CD8-positive, alpha-beta memory T cell (primary cell): ENCODE results near the gene COPB2. TPM values are rescaled to one million over a fixed set of nuclear protein-coding genes. Genes with fewer than 3 reads are reported as not detected.

Source experiments
- CTCF ChIA-PET: fragments of 350-600 bp; sonication (Branson Sonifier 250); formaldehyde crosslinking; loops from one replicate; lab custom pipeline; 2021; ENCODE audit warnings: antibody characterized with exemption; lab: Charles Lee
- POLR2A ChIA-PET: fragments of 350-600 bp; sonication (Branson Sonifier 250); formaldehyde crosslinking; loops from one replicate; lab custom pipeline; 2021; ENCODE audit warnings: antibody characterized with exemption; lab: Charles Lee
- DNase-seq, 5 donors: peaks; one replicate each; pipeline versions ENCODE4 v3.0.0 to v3.0.0-alpha.2; 2020 to 2022; ENCODE audit warnings: mixed read lengths in 1 of 5
- H3K27ac ChIP-seq: one replicate; pipeline ENCODE4 v1.7.0; 2013; ENCODE audit warnings: low read depth, mild to moderate bottlenecking, low read length, moderate library complexity
- H3K27me3 ChIP-seq: 2 replicates; pipeline ENCODE4 v1.7.0; 2013; ENCODE audit warnings: low read length, mild to moderate bottlenecking; ENCODE audit not compliant: insufficient read depth, poor library complexity, severe bottlenecking
- H3K36me3 ChIP-seq: 2 replicates; pipeline ENCODE4 v1.7.0; 2013; ENCODE audit warnings: mild to moderate bottlenecking, low read length, moderate library complexity; ENCODE audit not compliant: insufficient read depth
- H3K4me1 ChIP-seq: 2 replicates; pipeline ENCODE4 v1.7.0; 2013; ENCODE audit warnings: mild to moderate bottlenecking, low read length, moderate library complexity; ENCODE audit not compliant: insufficient read depth
- H3K4me3 ChIP-seq: 2 replicates; pipeline ENCODE4 v1.7.0; 2013; ENCODE audit warnings: mild to moderate bottlenecking, low read length
- H3K9me3 ChIP-seq: 2 replicates; pipeline ENCODE4 v1.7.0; 2013; ENCODE audit warnings: mild to moderate bottlenecking, low read length
- H3K27ac Mint-ChIP-seq, 8 donors: one replicate each; pipeline ENCODE4 v1.8.0; 2020 to 2021; ENCODE audit warnings: mixed read lengths in 8 of 8, mild to moderate bottlenecking in 6 of 8, inconsistent platforms in 3 of 8, moderate library complexity in 3 of 8
- H3K27me3 Mint-ChIP-seq, 2 donors: one replicate each; pipeline ENCODE4 v1.8.0; 2020 to 2021; ENCODE audit warnings: mixed read lengths in 2 of 2, mild to moderate bottlenecking in 1 of 2, moderate library complexity in 1 of 2
- H3K36me3 Mint-ChIP-seq, 3 donors: one replicate each; pipeline ENCODE4 v1.8.0; 2020 to 2021; ENCODE audit warnings: mixed read lengths in 3 of 3, inconsistent platforms in 1 of 3, mild to moderate bottlenecking in 1 of 3
- H3K4me1 Mint-ChIP-seq, 3 donors: one replicate each; pipeline ENCODE4 v1.8.0; 2020 to 2021; ENCODE audit warnings: mixed read lengths in 3 of 3, inconsistent platforms in 1 of 3, mild to moderate bottlenecking in 1 of 3
- H3K4me3 Mint-ChIP-seq, 7 donors: one replicate each; pipeline ENCODE4 v1.8.0; 2020 to 2021; ENCODE audit warnings: mixed read lengths in 7 of 7, mild to moderate bottlenecking in 6 of 7, moderate library complexity in 4 of 7, inconsistent platforms in 2 of 7
- H3K9me3 Mint-ChIP-seq, 5 donors: one replicate each; pipeline ENCODE4 v1.8.0; 2020 to 2022; ENCODE audit warnings: mixed read lengths in 5 of 5, mild to moderate bottlenecking in 3 of 5, moderate library complexity in 2 of 5, inconsistent platforms in 1 of 5
- polyA plus RNA-seq: library from polyadenylated mRNA; unstranded; fragments of 300-500 nt; fragmentation: Illumina TruSeq; gene quantifications from one replicate; pipeline ENCODE4 v1.2.3, GENCODE V29; 2021
- total RNA-seq, 2 experiments: library from RNA; stranded (reverse); gene quantifications; one replicate each; pipeline ENCODE4 v1.2.3, GENCODE V29; 2021

The COPB2 gene
- total and polyA plus RNA-seq, 3 experiments from 2014 or later, result 64.0 to 92.9 (median 91.8) TPM

DNA sequence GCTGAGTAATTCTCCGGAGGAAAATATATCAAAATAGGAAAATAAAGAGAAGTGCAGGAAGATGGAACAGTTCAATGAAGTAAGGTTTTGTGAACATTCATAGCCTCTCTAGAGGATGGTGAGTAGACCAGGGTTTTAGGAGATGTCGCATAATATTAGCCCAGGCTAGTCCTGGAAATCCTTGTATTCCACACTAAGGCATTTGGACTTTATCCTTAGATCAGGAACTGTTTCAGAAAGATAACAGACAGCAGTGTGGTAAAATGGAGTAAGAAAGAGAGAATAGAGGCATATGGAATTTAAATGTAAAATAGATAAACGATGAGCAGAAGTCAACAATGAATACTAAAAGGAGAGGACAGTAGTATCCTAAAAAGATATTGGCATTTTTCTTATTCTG, 12.1 kb downstream of the COPB2 start:
- DNase-seq, result no peak
- H3K4me3 ChIP-seq, result no peak overlapping the region
- H3K27me3 ChIP-seq, result no peaks in the 10 kb centered on the region
- H3K36me3 ChIP-seq, result peaks cover 52% of the 10 kb centered on the region
- POLR2A ChIA-PET, result no interaction called here
- CTCF ChIA-PET, result no interaction called here
- H3K36me3 Mint-ChIP-seq, result peaks cover 7 to 88% (median 23%) of the 10 kb centered on the region in 3 donors
- no peak overlapping the region for H3K4me3 Mint-ChIP-seq
- H3K9me3 ChIP-seq, result no peaks in the 10 kb centered on the region
- H3K4me1 ChIP-seq, result no peaks in the 10 kb centered on the region
- no peak overlapping the region for H3K27ac ChIP-seq
- H3K27ac Mint-ChIP-seq, result peak overlapping the region in 6 of 8 donors; percentile 6 to 88 (median 74)
- no peaks in the 10 kb centered on the region for H3K27me3 Mint-ChIP-seq
- H3K4me1 Mint-ChIP-seq, result peaks cover 20 to 41% (median 33%) of the 10 kb centered on the region in 3 donors
- no peaks in the 10 kb centered on the region for H3K9me3 Mint-ChIP-seq

DNA sequence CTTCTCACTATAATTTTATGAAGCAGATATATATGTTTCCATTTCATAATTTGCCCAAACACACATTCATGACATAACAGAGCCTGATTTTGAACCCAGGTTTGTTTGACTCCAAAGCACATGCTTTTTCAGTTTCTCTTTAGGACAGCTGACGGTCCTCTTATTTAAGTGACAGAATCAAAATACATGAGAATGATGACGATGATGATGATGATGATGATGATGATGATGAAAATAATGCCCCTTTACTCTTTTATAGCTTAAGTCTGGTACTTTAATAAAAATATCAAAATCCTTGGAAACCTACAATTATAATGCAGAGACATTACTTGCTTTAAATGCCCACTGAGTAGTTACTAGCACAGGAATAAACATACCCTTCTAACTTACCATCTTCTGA, 15.3 kb downstream of the COPB2 start:
- H3K27me3 ChIP-seq, result no peaks in the 10 kb centered on the region
- H3K27ac ChIP-seq, result no peak overlapping the region
- Mint-ChIP-seq H3K4me1 (peaks cover 4 to 16% (median 7%) of the 10 kb centered on the region in 3 donors), H3K27ac (no peak overlapping the region), H3K27me3 (no peaks in the 10 kb centered on the region), H3K9me3 (no peaks in the 10 kb centered on the region), H3K4me3 (no peak overlapping the region), H3K36me3 (peaks cover 0 to 91% (median 28%) of the 10 kb centered on the region in 3 donors)
- no peak overlapping the region for H3K4me3 ChIP-seq
- H3K9me3 ChIP-seq, result no peaks in the 10 kb centered on the region
- CTCF ChIA-PET, result no interaction called here
- peaks cover 75% of the 10 kb centered on the region for H3K36me3 ChIP-seq
- no peak for DNase-seq
- H3K4me1 ChIP-seq, result no peaks in the 10 kb centered on the region
- POLR2A ChIA-PET, result no interaction called here

DNA sequence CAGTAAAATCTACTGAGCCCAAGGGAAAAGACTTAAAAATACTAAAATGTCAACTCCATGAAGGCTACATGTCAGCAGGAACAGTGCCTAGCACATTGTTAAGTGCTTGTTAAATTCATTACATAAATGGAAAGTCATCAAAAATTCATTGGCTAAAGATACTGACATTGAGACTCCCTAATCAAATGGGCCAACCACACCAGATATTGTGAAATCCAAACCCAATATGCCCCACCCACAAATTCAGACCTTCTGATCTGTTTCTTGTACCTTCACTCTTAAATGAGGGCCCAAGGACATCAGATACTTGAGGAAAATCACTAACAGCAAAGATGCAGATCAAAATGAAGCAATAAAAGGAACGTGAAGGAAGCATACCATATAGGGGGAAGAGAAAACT, 24.9 kb downstream of the COPB2 start:
- H3K36me3 Mint-ChIP-seq, result peaks cover 19 to 95% (median 29%) of the 10 kb centered on the region in 3 donors
- POLR2A ChIA-PET, result no interaction called here
- DNase-seq, result no peak
- no peak overlapping the region for H3K4me3 Mint-ChIP-seq
- Histone ChIP-seq H3K27ac (no peak overlapping the region), H3K4me1 (no peaks in the 10 kb centered on the region), H3K4me3 (no peak overlapping the region), H3K27me3 (no peaks in the 10 kb centered on the region), H3K36me3 (peaks cover 74% of the 10 kb centered on the region), H3K9me3 (no peaks in the 10 kb centered on the region)
- H3K9me3 Mint-ChIP-seq, result no peaks in the 10 kb centered on the region
- H3K27me3 Mint-ChIP-seq, result no peaks in the 10 kb centered on the region
- CTCF ChIA-PET, result interaction anchor here (2.6 kb wide), 1 partner anchor 10 kb away, joined by 7 read pairs; no protein-coding TSS in a partner anchor
- H3K4me1 Mint-ChIP-seq, result peaks cover 0 to 7% (median 3%) of the 10 kb centered on the region in 3 donors
- peak overlapping the region in 4 of 8 donors; percentile 0 to 84 (median 36) for H3K27ac Mint-ChIP-seq

DNA sequence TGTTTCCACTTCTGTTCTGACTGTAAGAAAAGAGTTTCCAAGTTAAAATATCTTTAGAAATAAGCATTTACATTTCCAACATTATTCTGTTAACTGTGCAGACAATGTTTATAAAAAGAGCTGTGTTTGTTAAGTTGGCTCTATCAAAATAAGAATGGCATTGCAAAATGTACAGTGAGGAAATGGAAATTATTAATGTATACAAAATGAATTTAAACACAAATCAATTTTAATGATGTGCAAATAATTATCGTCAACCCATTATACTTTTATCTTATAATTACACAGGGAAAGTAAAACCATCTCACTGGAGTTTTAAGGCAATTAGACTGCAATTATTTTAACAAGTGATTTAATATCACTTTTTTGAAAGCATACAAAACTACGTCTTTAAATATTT, 28.2 kb downstream of the COPB2 start:
- no peaks in the 10 kb centered on the region for H3K9me3 Mint-ChIP-seq
- peak overlapping the region in 2 of 8 donors; percentile 35 to 36 for H3K27ac Mint-ChIP-seq
- H3K36me3 ChIP-seq, result peaks cover 70% of the 10 kb centered on the region
- H3K9me3 ChIP-seq, result no peaks in the 10 kb centered on the region
- no peak overlapping the region for H3K4me3 ChIP-seq
- no peak for DNase-seq
- ChIA-PET POLR2A (no interaction called here), CTCF (no interaction called here)
- H3K27me3 ChIP-seq, result no peaks in the 10 kb centered on the region
- H3K4me3 Mint-ChIP-seq, result no peak overlapping the region
- no peaks in the 10 kb centered on the region for H3K27me3 Mint-ChIP-seq
- H3K4me1 ChIP-seq, result no peaks in the 10 kb centered on the region
- peaks cover 0 to 7% (median 1%) of the 10 kb centered on the region in 3 donors for H3K4me1 Mint-ChIP-seq
- peaks cover 4 to 93% (median 38%) of the 10 kb centered on the region in 3 donors for H3K36me3 Mint-ChIP-seq
- no peak overlapping the region for H3K27ac ChIP-seq

DNA sequence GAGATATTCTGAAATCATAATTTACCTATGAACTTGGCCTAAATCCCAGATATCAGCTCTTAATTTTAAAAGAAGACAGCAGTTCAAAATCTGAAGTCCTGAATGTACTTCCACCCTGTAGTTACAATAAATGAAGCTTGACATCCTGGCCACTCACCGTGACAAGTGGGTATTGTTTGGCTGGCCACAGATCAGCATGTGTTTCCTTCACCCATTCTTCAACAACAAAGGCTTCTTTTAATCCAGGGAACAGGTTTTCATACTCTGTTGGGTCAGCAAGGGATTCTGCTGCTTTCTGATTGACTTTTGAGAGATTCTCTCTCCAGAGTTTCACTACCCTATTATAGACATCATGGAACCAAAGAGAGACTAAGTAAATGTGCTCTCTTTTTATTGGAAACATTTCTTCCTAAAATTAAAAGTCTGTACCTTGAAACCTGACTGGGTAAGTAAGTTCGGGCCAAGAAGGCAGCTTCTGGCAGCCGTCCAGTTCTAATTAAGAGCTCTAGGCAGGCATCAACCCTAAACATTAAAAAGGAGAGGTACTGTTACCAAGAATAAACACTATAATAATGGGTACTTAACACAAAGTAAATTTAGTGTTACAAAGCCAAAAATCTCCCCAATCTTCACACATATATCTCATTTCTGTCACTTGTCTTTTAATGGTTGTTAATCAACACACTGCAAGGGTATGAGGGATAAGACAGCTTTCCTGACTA, 30.4 kb downstream of the COPB2 start:
- Histone ChIP-seq H3K27me3 (no peaks in the 10 kb centered on the region), H3K4me3 (no peak overlapping the region), H3K4me1 (no peaks in the 10 kb centered on the region), H3K9me3 (no peaks in the 10 kb centered on the region), H3K36me3 (peaks cover 66% of the 10 kb centered on the region), H3K27ac (no peak overlapping the region)
- ChIA-PET POLR2A (no interaction called here), CTCF (no interaction called here)
- Mint-ChIP-seq H3K9me3 (no peaks in the 10 kb centered on the region), H3K4me1 (peaks cover 0 to 5% (median 4%) of the 10 kb centered on the region in 3 donors), H3K27me3 (no peaks in the 10 kb centered on the region), H3K27ac (peak overlapping the region in 4 of 8 donors; percentile 10 to 63 (median 59)), H3K36me3 (peaks cover 0 to 93% (median 39%) of the 10 kb centered on the region in 3 donors), H3K4me3 (no peak overlapping the region)
- no peak for DNase-seq

DNA sequence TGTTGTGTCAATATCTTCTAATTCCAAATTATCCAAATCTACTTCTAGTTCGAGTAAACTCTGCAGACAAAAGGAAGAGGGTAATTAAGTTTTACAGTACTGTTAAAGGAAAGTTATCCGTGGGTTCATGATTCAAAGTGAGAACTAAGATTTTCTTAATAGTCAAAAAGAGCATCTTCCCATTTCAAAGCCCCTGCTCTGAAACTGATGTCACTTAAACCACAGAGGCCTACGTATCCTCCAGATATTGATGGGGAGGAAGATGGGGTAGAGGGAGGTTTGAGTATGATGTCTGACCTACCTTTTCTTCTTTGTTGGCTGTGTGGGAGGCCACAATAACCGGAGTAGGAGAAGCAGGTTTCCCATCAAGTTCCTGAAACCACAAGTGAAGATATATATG, 31.5 kb downstream of the COPB2 start:
- H3K4me1 ChIP-seq, result no peaks in the 10 kb centered on the region
- ChIA-PET CTCF (no interaction called here), POLR2A (no interaction called here)
- H3K4me1 Mint-ChIP-seq, result peaks cover 0 to 5% (median 4%) of the 10 kb centered on the region in 3 donors
- no peak overlapping the region for H3K4me3 ChIP-seq
- peaks cover 58% of the 10 kb centered on the region for H3K36me3 ChIP-seq
- peak overlapping the region in 7 of 8 donors; percentile 1 to 81 (median 31) for H3K27ac Mint-ChIP-seq
- no peaks in the 10 kb centered on the region for H3K27me3 ChIP-seq
- no peaks in the 10 kb centered on the region for H3K27me3 Mint-ChIP-seq
- no peaks in the 10 kb centered on the region for H3K9me3 ChIP-seq
- no peak overlapping the region for H3K27ac ChIP-seq
- no peak for DNase-seq
- peak overlapping the region in 1 of 7 donors; percentile 32 for H3K4me3 Mint-ChIP-seq
- peaks cover 0 to 90% (median 39%) of the 10 kb centered on the region in 3 donors for H3K36me3 Mint-ChIP-seq
- no peaks in the 10 kb centered on the region for H3K9me3 Mint-ChIP-seq

DNA sequence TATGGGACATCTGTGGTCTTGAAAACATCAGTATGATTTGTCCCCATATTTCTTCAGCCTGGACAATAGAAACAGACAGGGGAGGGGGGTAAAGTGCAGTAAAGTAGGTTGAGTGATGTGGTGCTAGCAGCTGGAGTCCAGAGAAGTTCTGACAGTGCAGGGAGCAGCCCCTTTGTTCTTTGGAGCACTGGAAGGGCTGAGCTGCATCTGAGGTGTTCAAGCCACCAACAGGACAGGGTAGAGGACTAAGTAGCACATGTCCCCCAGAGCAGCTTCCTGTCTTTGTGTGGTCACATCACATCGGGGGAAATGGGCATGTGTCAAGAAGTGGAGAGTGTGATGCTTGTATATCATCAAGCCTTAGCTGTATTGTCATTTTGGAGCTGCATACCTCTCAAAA, 33.6 kb downstream of the COPB2 start:
- peaks cover 0 to 92% (median 33%) of the 10 kb centered on the region in 3 donors for H3K36me3 Mint-ChIP-seq
- peak overlapping the region; percentile 3 to 80 (median 22) for H3K27ac Mint-ChIP-seq
- no peak overlapping the region for H3K27ac ChIP-seq
- H3K4me3 Mint-ChIP-seq, result no peak overlapping the region
- peaks cover 0 to 5% (median 4%) of the 10 kb centered on the region in 3 donors for H3K4me1 Mint-ChIP-seq
- ChIA-PET CTCF (interaction anchor here (1.4 kb wide), 1 partner anchor 27 kb away, joined by 3 read pairs; no protein-coding TSS in a partner anchor), POLR2A (no interaction called here)
- DNase-seq, result no peak
- H3K27me3 ChIP-seq, result no peaks in the 10 kb centered on the region
- no peak overlapping the region for H3K4me3 ChIP-seq
- H3K36me3 ChIP-seq, result peaks cover 68% of the 10 kb centered on the region
- no peaks in the 10 kb centered on the region for H3K9me3 ChIP-seq
- no peaks in the 10 kb centered on the region for H3K4me1 ChIP-seq
- H3K9me3 Mint-ChIP-seq, result no peaks in the 10 kb centered on the region
- no peaks in the 10 kb centered on the region for H3K27me3 Mint-ChIP-seq

DNA sequence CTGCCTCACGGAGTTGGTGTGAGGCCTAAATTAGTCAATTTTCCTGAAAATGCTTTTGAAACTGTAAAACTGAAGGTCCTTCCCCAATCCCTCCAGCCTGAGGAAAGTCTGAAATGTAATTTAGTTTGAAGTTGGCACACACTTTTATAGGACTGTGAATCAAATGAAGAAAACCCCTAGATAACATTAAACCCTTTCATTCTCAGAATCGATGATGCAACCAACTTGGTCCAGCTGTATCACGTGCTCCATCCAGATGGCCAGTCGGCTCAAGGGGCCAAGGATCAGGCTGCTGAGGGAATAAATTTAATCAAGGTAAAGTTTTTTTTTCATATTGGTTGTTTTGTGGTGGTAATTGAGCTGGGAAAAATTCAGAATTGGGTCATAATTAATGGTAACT, 34.0 kb downstream of the COPB2 start:
- Histone ChIP-seq H3K9me3 (no peaks in the 10 kb centered on the region), H3K36me3 (peaks cover 68% of the 10 kb centered on the region), H3K27me3 (no peaks in the 10 kb centered on the region), H3K27ac (no peak overlapping the region), H3K4me3 (no peak overlapping the region), H3K4me1 (no peaks in the 10 kb centered on the region)
- ChIA-PET CTCF (interaction anchor here (1.4 to 2.1 kb wide), 2 partner anchors 8 to 27 kb away, joined by 3 to 7 read pairs; no protein-coding TSS in a partner anchor), POLR2A (no interaction called here)
- DNase-seq, result no peak
- Mint-ChIP-seq H3K27ac (peak overlapping the region in 6 of 8 donors; percentile 3 to 80 (median 37)), H3K4me3 (no peak overlapping the region), H3K27me3 (no peaks in the 10 kb centered on the region), H3K36me3 (peaks cover 0 to 92% (median 29%) of the 10 kb centered on the region in 3 donors), H3K9me3 (no peaks in the 10 kb centered on the region), H3K4me1 (peaks cover 0 to 5% (median 4%) of the 10 kb centered on the region in 3 donors)
